ENCODE results near the gene OVCH2. TPM values are rescaled to one million over a fixed set of nuclear protein-coding genes. Genes with fewer than 3 reads are reported as not detected.

OVCH2 gene
- total and polyA plus RNA-seq, 10 donors, result not detected

- Histone ChIP-seq H3K9me3 (no peaks in the 10 kb centered on the region), H3K4me1 (no peaks in the 10 kb centered on the region), H3K4me3 (no peak overlapping the region), H3K27ac (no peak overlapping the region), H3K27me3 (replicated peaks in 1 of 7) (no peaks in the 10 kb centered on the region), H3K36me3 (peaks cover 3 to 87% (median 63%) of the 10 kb centered on the region in 6 donors)
- no peak for TF ChIP-seq POLR2AphosphoS5 (IDR thresholded peaks at IDR 0.05)
- TF ChIP-seq, protein P1, sequence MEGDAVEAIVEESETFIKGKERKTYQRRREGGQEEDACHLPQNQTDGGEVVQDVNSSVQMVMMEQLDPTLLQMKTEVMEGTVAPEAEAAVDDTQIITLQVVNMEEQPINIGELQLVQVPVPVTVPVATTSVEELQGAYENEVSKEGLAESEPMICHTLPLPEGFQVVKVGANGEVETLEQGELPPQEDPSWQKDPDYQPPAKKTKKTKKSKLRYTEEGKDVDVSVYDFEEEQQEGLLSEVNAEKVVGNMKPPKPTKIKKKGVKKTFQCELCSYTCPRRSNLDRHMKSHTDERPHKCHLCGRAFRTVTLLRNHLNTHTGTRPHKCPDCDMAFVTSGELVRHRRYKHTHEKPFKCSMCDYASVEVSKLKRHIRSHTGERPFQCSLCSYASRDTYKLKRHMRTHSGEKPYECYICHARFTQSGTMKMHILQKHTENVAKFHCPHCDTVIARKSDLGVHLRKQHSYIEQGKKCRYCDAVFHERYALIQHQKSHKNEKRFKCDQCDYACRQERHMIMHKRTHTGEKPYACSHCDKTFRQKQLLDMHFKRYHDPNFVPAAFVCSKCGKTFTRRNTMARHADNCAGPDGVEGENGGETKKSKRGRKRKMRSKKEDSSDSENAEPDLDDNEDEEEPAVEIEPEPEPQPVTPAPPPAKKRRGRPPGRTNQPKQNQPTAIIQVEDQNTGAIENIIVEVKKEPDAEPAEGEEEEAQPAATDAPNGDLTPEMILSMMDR (IDR thresholded peaks at IDR 0.05 in 8 of 11, conservative IDR thresholded peaks at IDR 0.05 in 3 of 11), result no peak
- no peak for TF ChIP-seq POLR2A (IDR thresholded peaks at IDR 0.05)
- no peak for DNase-seq
- intact Hi-C loops (cut with DNase I; ENCODE audit: low total_unique reads), result no loop called here
- 23 to 56% (median 31%) methylated on average over 5 of the region's 5 CpGs for WGBS, 5 donors
These were observed 55.1 kb downstream of the OVCH2 start for GRCh38 chr11:7651140-7651551.

DNA sequence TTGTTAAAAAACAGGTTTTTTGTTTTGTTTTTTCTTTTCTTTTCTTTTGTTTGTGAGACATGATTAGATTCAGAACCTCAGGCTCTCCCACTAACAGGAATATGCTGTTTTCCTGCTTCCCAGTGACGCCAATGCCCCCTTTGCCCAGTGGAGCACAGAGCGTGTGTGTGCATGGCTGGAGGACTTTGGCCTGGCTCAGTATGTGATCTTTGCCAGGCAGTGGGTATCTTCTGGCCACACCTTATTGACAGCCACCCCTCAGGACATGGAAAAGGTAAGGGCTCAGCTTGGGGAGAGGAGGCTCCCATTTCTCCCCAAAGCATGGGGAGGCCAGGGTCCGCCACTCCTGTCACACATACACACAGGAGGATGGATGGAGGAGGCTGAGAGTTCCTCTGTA, 58.0 kb downstream of the OVCH2 start:
- 88 to 94% (median 90%) methylated on average over 3 of the region's 3 CpGs for WGBS, 5 donors
- Histone ChIP-seq H3K4me3 (no peak overlapping the region), H3K27me3 (replicated peaks in 1 of 7) (no peaks in the 10 kb centered on the region), H3K4me1 (no peaks in the 10 kb centered on the region), H3K27ac (no peak overlapping the region), H3K9me3 (no peaks in the 10 kb centered on the region), H3K36me3 (peaks cover 3 to 79% (median 46%) of the 10 kb centered on the region in 6 donors)
- TF ChIP-seq, protein P1 (IDR thresholded peaks at IDR 0.05 in 8 of 11, conservative IDR thresholded peaks at IDR 0.05 in 3 of 11), result no peak
- TF ChIP-seq POLR2A (IDR thresholded peaks at IDR 0.05) (no peak), POLR2AphosphoS5 (IDR thresholded peaks at IDR 0.05) (no peak)
- intact Hi-C loops (cut with DNase I; ENCODE audit: low total_unique reads), result no loop called here
- no peak for DNase-seq

- Histone ChIP-seq H3K4me1 (no peaks in the 10 kb centered on the region), H3K9me3 (no peaks in the 10 kb centered on the region), H3K4me3 (no peak overlapping the region), H3K36me3 (peaks cover 0 to 79% (median 43%) of the 10 kb centered on the region in 6 donors), H3K27ac (no peak overlapping the region), H3K27me3 (replicated peaks in 1 of 7) (no peaks in the 10 kb centered on the region)
- DNase-seq, result no peak
- WGBS, 5 donors, result 84 to 95% (median 89%) methylated on average over 2 of the region's 2 CpGs
- TF ChIP-seq, protein P1 (IDR thresholded peaks at IDR 0.05 in 8 of 11, conservative IDR thresholded peaks at IDR 0.05 in 3 of 11), result no peak
- TF ChIP-seq POLR2AphosphoS5 (IDR thresholded peaks at IDR 0.05) (no peak), POLR2A (IDR thresholded peaks at IDR 0.05) (no peak)
- intact Hi-C loops (cut with DNase I; ENCODE audit: low total_unique reads), result no loop called here
These were observed 59.4 kb downstream of the OVCH2 start for GRCh38 chr11:7646866-7647265.

- H3K36me3 ChIP-seq, result peaks cover 0 to 79% (median 49%) of the 10 kb centered on the region in 6 donors
- no peaks in the 10 kb centered on the region for H3K27me3 ChIP-seq (replicated peaks in 1 of 7)
- H3K4me3 ChIP-seq, result no peak overlapping the region
- 86 to 94% (median 91%) methylated on average over 3 of the region's 3 CpGs for WGBS, 5 donors
- H3K27ac ChIP-seq, result no peak overlapping the region
- TF ChIP-seq POLR2A (IDR thresholded peaks at IDR 0.05) (no peak), POLR2AphosphoS5 (IDR thresholded peaks at IDR 0.05) (no peak)
- TF ChIP-seq, protein P1 (IDR thresholded peaks at IDR 0.05 in 8 of 11, conservative IDR thresholded peaks at IDR 0.05 in 3 of 11), result no peak
- no peaks in the 10 kb centered on the region for H3K4me1 ChIP-seq
- DNase-seq, result no peak
- H3K9me3 ChIP-seq, result no peaks in the 10 kb centered on the region
- intact Hi-C loops (cut with DNase I; ENCODE audit: low total_unique reads), result no loop called here
These were observed 61.1 kb downstream of the OVCH2 start for GRCh38 chr11:7645206-7645605.

Data from spleen (tissue), 11 donors.